GM21515 (cell line): ENCODE measurements around the gene TMEM114.
"Not testable (repeated sequence)": the region's sequence is repeated elsewhere in the genome, so short reads cannot be mapped to it uniquely, and the experiment has no call there.

Source experiments
- ATAC-seq: cut with Tn5 transposase; IDR thresholded peaks from one replicate; pipeline ENCODE4 v1.9.1; 2021; ENCODE audit not compliant: unreplicated experiment

Gene TMEM114

DNA sequence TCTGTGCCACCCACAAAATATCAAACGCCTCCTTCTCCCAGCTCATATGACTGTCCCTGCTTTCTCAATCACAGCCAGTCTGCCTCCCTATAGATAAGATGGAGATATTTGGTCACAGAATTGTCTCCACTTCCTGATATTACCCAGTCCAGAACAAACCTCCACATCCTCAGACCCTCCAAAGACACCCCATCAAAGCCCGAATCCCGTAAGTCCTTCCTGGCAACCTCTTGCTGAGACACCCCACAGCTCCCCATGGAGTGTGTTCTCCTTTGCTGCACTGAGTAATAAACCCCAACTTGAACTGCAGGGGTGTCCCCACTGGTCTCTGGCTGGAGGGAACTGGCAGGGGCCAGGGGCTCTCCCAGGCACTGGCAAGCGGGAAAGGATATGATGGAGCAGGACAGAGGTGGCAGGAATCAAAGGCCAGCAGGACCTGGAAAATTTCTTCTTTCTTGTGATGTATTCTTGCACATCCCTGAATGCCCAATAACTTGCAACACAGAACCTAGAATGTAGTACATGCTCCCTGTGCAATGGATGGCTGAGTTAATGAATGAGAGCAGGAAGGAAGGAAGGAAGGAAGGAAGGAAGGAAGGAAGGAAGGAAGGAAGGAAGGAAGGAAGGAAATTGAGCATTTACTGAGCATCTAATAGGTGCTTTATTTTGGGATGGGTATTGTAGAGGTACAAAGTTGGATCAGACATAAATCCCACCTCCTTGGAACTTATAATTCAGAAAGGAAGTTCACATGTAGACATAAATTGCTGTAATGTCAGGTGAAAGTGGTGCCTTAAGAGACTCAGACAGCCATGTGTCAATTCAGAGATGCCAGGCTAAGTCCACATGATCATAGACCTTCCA, 13.9 kb downstream of the TMEM114 start:
- no peak for ATAC-seq

DNA sequence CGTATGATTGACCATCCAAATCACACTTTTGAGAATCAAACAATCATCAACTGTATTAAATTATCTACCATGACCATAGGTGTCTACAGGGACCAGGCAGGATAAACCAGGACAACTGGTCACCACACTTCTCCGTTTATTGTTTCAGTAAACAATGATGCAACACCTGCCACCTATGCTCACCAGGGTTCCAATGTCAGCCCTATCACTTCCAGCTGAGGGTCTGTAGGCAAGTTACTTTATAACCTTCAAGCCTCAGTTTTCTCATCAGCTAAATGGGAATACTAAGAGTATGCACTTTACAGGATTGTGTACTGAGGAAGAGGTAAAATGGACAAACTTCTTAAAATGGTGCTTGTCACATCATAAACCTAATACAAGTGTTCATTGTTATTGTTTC, 14.9 kb downstream of the TMEM114 start:
- no peak for ATAC-seq

DNA sequence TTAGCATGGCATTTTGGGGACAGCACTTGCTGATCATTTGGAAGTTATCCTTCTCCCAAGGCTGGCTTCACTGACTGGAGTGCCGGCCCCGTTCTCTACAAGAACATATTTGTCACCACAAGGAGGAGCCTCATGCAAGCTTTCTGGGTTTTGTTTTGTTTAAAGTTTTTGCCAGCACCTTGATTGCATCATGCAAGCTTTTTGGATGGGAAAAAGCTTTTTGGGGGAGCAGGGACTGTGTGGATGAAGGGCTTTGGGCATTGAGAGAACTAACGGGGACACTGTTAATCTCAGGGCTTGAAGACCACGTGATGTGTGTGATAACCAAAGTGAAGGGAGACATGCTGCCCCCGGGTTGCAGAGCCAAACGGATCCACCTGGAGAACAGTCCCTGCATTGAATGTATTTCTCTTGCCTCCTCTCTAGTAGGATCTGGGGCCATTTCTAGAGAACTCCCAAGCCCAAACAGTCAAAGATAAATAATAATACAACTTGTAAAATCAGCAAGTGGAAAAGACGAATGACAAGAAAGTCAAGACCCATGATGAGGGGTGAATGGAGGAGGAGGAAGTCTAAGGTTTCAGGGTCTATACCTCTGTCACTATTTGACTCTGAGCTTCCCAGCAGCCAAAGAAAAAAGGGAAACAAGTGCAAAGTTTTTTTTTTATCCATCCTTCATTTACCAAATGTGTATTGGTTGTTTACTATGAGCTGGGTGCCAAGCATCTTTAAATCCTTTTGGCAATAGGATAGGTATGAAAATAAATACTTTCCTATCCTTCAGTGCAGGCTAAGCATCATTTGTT, 17.2 kb downstream of the TMEM114 start:
- ATAC-seq: no peak

DNA sequence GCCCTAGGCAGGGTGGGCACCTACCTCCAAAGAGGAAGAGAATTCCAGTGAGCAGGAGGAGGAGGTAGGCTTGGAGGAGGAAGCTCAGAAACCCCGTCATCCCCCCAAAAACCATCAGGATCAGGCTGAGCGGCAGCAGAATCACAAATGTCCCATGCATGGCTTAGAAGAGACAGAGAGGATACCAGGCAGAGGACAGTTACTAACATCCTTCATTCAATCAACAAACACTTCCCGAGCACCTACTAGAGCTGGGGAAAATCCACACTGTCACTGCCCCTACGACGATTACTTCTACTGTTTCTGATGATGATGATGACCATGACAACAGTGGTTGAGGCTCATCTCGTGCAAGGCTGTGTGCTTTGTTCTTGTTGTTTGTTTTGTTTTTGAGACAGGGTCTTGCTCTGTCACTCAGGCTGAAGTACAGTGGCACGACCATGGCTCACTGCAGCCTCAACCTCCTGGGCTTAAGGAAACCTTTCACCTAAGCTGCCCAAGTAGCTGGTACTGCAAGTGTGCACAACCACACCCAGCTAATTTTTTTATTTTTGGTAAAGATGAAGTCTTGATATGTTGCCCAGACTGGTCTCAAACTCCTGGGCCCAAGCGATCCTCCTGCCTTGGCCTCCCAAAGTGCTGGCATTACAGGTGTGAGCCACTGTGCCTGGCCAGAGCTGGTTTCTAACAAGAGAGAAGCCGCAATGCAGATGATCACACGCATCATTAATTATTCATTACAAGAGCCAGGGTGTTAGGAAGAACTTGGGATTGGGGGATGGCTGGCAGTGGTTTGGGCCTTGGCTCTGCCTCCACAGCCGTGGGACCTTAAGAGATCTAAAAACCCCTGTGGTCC, 18.0 kb downstream of the TMEM114 start:
- no peak for ATAC-seq

DNA sequence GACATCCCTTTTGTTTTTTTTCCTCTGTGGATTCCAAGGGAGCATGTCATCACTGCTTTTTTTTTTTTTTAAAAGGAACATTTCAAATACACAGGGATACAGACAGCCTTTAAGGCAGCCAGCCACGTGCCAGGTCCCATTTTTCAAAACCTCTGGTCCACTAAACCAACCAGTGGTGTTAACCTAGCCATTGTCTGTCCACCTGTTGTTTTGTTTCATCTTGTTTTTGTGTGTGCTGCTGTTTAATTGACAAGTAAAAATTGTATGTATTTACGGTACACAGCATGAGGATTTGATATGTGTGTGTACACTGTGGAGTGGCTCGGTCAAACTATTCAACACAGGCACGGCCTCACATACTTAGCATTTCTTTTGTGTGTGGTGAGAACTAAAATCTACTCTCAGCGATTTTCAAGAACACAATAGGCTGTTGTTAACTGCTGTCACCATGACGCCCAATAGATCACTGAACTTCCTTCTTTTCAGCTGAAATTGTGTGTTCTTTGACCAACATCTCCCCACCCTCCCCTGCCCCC, 19.2 kb downstream of the TMEM114 start:
- no peak for ATAC-seq

DNA sequence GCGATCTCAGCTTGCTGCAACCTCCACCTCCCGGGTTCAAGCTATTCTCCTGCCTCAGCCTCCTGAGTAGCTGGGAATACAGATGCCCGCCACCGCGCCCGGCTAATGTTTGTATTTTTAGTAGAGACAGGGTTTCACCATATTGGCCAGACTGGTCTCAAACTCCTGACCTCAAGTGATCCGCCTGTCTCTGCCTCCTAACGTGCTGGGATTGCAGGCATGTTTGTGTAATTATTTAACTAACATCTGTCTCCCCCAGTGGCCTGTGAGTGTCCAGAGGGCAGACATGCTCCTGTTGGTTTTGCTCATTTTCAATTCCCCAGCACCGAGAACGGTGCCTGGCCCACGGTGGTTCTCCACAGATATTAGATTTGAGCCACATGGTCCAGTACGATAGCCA, 19.9 kb downstream of the TMEM114 start:
- not testable (repeated sequence) for ATAC-seq

DNA sequence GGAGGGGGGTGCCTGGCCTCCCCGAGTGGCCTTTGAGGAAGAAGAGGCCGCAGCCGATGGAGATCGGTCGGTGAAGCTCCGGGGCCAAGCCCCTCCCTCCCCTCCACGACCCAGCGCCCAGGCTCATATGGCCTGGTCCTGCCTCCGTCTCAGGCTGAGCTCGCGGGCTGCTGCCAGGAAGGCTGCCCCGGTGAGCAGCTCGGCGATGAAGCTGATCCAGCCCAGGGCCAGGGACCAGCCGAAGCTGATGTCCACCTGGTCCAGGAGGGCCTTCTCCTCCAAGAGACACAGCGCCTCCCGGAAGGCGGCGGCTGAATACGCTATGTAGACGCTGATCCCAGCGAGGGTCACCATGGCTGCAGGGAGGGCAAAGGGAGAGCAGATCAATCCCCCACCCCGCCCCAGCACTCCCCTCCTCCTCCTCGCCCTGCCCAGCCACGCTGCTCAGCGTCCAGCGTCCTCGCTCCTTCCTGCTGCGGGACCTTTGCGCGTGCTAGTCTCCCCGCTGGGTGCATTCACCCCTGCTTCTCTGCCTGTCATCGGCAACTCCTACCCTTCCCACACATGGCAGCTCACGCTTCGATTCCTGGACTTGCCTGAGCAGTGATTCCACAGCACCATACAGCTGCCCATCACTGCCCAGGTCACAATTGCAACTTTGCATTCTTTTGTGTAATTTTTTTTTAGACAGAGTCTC, 20.5 kb downstream of the TMEM114 start:
- no peak for ATAC-seq

DNA sequence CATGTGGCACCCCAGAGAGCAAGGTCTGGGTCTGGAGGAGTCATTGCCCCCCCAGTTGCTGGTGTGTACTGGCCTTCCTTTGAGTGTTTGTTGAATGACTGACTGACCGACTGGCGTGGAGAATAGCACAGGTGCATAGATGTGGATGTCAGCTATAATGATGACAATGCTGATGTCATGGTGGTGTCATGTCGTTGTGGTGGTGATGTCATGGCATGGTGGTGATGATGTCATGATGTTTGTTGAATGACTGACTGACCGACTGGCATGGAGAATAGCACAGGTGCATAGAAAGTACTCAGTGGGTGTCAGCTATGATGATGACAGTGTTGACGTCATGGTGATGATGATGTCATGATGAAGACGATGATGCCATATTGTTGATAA, 22.1 kb downstream of the TMEM114 start:
- ATAC-seq: no peak

DNA sequence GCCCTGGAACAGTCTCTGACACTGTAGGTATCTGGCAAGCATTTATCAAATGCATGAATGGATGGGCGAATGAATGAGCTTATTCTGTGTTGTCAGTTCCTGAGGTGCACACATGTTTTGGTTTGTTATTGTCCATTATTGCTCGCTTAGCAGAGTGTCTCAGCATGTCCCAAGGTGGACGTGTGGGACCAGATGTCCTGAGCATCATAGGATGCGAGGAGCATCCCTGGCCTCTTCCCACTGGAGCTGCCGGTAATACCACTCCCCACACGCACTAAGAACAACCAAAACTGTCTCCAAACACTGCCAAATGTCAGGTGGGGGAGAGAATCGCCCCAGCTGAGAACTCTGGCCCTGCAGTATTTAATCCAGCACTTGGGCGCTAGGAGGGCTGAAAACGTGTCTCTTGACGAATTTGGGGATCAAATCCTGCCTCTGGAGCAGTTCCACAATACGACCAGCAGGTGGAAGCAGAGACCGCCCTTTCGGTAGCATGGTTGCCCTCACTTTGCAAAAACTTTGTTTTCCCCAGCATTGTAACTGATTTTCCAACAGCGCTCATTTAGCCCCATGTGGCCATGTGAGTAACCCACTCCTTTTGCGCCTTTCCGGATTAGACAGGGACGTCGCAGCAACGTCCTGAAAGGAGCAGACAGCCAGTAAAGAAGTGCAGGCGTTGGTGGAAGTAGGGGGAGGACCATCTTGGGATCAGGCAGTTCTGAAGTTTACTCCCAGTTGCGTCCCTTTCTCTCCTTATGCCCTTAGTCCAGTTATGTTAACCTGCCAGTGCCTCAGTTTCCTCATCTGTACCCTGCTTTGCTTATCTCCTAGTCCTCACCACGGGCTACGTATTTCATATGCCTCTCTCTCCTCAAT, 22.7 kb downstream of the TMEM114 start:
- ATAC-seq: peak; percentile 80

DNA sequence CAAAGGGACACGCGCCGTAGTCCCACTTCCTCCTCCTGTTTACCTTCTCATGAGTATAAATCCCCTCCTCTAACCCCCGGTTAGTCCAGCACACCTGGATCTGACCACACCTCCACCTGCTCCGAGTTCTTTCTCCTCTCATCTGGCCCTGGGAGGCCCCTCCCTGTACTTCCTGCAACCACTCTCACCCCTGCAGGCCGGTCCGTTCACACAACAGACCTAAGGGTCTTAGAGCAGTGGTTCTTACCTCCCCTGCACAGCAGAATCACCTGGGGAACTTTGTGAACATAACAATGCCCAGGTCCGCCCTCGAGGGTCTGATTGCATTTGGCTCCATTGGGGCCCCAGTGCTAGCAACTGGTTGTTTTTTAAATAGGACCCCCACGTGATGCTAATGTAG, 24.8 kb downstream of the TMEM114 start:
- no peak for ATAC-seq

DNA sequence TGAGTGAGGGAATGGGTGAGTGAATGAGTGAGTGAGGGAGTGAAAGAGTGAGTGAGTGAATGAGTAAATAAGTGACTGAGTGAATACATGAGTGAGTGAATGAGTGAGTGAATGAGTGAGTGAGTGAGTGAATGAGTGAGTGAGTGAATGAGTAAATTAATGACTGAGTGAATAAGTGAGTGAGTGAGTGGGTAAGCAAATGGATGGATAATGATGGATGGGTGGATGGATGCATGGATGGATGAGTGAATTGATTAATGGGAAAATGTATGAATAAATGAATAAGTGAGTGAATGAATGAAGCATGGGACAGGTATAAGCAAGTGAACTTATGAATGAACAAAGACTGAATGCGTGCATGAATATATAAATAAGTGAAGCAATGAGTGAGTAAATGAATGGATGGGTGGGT, 25.4 kb downstream of the TMEM114 start:
- no peak for ATAC-seq

DNA sequence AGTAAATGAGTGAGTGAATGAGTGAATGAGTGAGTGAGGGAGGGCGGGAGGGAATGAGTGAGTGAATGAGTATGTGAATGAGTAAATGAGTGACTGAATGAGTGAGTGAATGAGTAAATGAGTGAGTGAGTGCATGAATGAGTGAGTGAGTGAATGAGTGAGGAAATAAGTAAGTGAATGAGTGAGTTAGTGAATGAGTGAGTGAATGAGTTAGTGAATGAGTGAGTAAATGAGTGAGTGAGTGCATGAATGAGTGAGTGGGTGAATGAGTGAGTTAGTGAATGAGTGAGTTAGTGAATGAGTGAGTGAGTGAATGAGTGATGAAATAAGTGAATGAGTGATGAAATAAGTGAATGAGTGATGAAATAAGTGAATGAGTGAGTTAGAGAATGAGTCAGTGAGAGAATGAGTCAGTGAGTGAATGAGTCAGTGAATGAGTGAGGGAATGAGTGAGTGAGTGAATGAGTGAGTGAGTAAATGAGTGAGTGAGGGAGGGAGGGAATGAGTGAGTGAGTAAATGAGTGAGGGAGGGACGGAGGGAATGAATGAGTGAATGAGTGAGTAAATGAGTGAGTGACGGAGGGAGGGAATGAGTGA, 26.3 kb downstream of the TMEM114 start:
- not testable (repeated sequence) for ATAC-seq

DNA sequence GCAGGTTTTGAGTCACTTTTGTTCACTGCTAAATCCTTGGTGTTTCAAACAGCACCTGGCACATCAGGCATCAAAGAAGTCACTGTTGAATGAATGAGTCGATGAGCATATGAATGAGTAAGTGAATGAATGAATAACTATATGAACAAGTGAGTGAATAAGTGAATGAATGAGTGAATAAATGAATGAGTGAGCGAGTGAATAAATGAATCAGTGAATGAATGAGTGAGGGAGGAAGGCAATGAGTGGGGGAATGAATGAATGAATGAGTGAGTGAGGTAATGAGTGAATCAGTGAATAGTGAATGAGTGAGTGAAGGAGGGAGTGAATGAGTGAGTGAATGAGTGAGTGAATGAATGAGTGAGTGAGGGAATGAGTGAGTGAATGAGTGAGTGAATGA, 28.8 kb downstream of the TMEM114 start:
- ATAC-seq: no peak

DNA sequence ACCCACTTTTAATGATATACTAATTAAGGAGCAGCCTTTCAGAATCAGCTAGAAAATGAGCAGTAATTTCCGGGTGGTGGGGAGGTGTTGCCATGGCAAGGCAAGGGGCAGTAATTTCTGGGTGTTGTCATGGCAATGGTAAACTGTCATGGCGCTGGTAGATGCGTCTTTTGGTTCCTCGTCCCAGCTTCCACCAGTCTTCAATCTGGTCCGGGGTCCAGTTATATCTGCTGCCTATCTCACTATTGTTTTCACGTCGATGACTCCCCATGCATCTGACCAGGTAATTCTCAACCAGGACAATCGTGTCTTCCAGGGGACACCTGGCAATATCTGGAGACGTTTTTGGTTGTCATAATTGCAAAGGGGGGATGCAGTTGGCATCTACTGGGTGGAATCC, 34.9 kb downstream of the TMEM114 start:
- ATAC-seq: no peak

DNA sequence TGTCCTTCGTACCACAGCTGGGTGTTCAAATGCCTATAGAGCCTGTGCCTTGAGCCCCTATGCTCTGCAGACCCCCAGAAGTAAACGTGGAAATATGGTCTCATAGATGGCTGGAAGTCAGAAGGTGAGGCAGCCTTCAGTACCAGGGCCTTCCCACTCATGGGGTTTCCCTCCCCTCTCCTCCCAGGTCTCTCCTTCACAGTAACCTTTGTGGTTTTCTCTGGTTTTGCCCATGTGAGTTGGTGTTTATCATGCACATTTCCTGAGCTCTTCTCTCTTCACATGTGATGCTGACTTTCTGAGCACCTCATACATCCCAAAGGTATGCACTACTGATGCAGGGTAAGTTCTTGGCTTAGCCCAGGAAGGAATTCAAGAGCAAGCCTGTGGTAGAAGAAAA, 35.4 kb downstream of the TMEM114 start:
- ATAC-seq: no peak

DNA sequence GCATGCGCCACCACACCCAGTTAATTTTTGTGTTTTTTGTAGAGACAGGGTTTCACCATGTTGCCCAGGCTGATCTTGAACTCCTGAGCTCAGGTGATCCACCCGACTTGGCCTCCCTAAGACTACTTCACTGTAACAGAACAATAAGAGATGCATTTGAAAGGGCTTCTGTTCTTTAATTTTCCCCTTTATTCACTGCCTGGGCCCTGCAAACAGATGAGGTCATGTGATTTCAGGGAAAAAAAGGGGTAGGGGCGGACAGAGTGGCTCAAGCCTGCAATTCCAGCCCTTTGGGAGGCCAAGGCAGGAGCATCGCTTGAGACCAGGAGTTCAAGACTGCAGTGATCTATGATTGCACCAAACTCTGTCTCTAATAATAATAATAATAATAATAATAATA, 36.3 kb downstream of the TMEM114 start:
- ATAC-seq: no peak

DNA sequence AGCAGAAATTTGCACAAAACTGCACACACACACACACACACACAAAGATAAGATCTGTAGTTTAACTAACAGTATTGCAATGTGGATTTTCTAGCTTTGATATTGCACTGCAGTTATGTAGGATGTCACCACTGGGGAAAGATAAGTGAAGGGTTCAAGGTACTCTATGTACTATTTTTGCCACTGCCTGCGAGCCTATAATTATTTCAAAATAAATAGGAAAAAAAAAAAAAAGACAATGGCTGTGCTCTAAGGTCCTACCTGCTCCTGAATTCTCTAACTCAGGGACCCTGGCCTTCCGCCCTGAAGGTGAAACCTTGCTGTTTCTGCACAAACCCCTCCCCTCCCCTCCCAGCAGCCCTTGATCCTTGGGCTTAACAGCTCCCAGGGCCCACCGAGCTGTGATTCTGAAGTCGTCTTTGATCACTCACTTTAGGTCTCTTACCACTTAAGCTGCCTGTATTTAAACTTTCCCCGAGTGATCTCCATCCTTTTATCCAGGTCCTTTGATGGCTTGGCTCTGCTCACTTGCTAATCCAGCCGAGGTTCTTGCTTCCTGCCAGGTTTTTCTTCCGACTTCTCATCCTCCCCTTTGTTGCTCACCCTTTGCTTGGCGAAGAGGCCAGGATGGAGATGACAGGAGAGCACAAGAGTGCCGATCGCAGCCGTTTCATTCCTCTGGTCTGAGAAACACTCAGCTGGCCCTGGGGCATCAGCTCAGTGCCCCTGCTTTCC, 37.7 kb downstream of the TMEM114 start:
- ATAC-seq: no peak
